GM12878 (cell line): ENCODE measurements around the gene TAB2. TPM values are rescaled to one million over a fixed set of nuclear protein-coding genes. Genes with fewer than 3 reads are reported as not detected.

Experiments
- ATAC-seq: fragments of 200-7000 bp; cut with Tn5 transposase; 3 replicates; pipeline ENCODE4 v1.9.1; 2020; ENCODE audit warnings: mild to moderate bottlenecking, moderate library complexity
- BruUV-seq: library from RNA; stranded (reverse); fragments of 400-500 nt; replicated peaks from 2 replicates; lab custom pipeline; 2021; lab: Mats Ljungman, UMichigan
- CTCF ChIA-PET: fragments of 300-600 bp; sonication (Branson Sonifier 250); formaldehyde crosslinking; extraction: SDS; loops from one replicate; lab custom pipeline; 2021; ENCODE audit warnings: inconsistent platforms; lab: Yijun Ruan, JAX
- POLR2A ChIA-PET: fragments of 350-600 bp; formaldehyde crosslinking; extraction: SDS; loops from one replicate; lab custom pipeline; 2021; ENCODE audit warnings: inconsistent platforms; lab: Charles Lee
- RAD21 ChIA-PET: fragments of 300-600 bp; sonication (Branson Sonifier 250); formaldehyde crosslinking; loops from one replicate; lab custom pipeline; 2023; ENCODE audit warnings: antibody characterized with exemption; ENCODE audit not compliant: unreplicated experiment; lab: Charles Lee
- SMC1A ChIA-PET: fragments of 300-600 bp; sonication (Branson Sonifier 250); formaldehyde crosslinking; loops from one replicate; lab custom pipeline; 2023; ENCODE audit not compliant: unreplicated experiment, uncharacterized antibody; lab: Charles Lee
- DNase-seq: peaks from one replicate; pipeline ENCODE4 v3.0.0-alpha.2; 2011; ENCODE audit warnings: low read depth, low spot score
- FAIRE-seq: peaks from 3 replicates; lab custom pipeline; 2011; peaks lifted over from hg19 to GRCh38; lab: Jason Lieb, UNC
- H2AFZ ChIP-seq: 2 replicates; pipeline ENCODE4 v1.6.0; 2011; ENCODE audit warnings: low read depth, low read length, control low read depth; ENCODE audit not compliant: control insufficient read depth
- H3K27ac ChIP-seq: 2 replicates; pipeline ENCODE4 v1.5.1; 2011; ENCODE audit warnings: control low read depth; ENCODE audit not compliant: control insufficient read depth, insufficient read depth
- H3K27me3 ChIP-seq, 2 experiments: replicated peaks in 1 of 2; 2 replicates each; pipeline versions ENCODE4 v1.6.0 to v1.6.1; 2011; ENCODE audit warnings: low read length in 1 of 2; ENCODE audit not compliant: control insufficient read depth in 2 of 2, insufficient read depth in 2 of 2
- H3K36me3 ChIP-seq, 2 experiments: 2 replicates each; pipeline ENCODE4 v1.5.1; 2011; ENCODE audit warnings: low read length in 1 of 2; ENCODE audit not compliant: control insufficient read depth in 2 of 2, insufficient read depth in 2 of 2
- H3K4me1 ChIP-seq: 2 replicates; pipeline ENCODE4 v1.6.1; 2011; ENCODE audit warnings: mild to moderate bottlenecking, low read length, moderate library complexity, mixed read lengths; ENCODE audit not compliant: control insufficient read depth, insufficient read depth
- H3K4me2 ChIP-seq: 2 replicates; pipeline ENCODE4 v1.6.0; 2011; ENCODE audit warnings: control low read depth; ENCODE audit not compliant: control insufficient read depth, insufficient read depth
- H3K4me3 ChIP-seq: fragments of 200-600 bp; sonication (generic); 2 replicates; pipeline ENCODE4 v1.5.1; 2016
- H3K79me2 ChIP-seq: 2 replicates; pipeline ENCODE4 v1.6.0; 2011; ENCODE audit warnings: low read length; ENCODE audit not compliant: control insufficient read depth, insufficient read depth
- H3K9ac ChIP-seq: 2 replicates; pipeline ENCODE4 v1.8.0; 2011; ENCODE audit warnings: low read length, control low read depth, mixed read lengths; ENCODE audit not compliant: control insufficient read depth, insufficient read depth
- H3K9me3 ChIP-seq: replicated peaks from 3 replicates; pipeline ENCODE4 v1.5.1; 2011; ENCODE audit warnings: mild to moderate bottlenecking, low read length; ENCODE audit not compliant: control insufficient read depth, insufficient read depth
- H4K20me1 ChIP-seq: 2 replicates; pipeline ENCODE4 v1.6.0; 2011; ENCODE audit not compliant: control insufficient read depth, insufficient read depth
- ATF3 ChIP-seq: IDR thresholded peaks from 2 replicates; pipeline ENCODE4 v1.6.1; 2011; ENCODE audit warnings: low read depth, mild to moderate bottlenecking, low read length, moderate library complexity, borderline replicate concordance; ENCODE audit errors: extremely low read depth
- BCL11A ChIP-seq: IDR thresholded peaks from 2 replicates; pipeline ENCODE4 v1.6.1; 2011; ENCODE audit warnings: low read depth, low read length
- BCL3 ChIP-seq: IDR thresholded peaks from 2 replicates; pipeline ENCODE4 v1.6.1; 2011; ENCODE audit warnings: borderline replicate concordance, low read depth, mild to moderate bottlenecking, moderate library complexity, low read length; ENCODE audit not compliant: insufficient read depth, poor library complexity, severe bottlenecking
- EED ChIP-seq: sonication (generic); IDR thresholded peaks from 2 replicates; pipeline ENCODE4 v1.6.1; 2016; ENCODE audit warnings: antibody characterized with exemption, low read depth
- IRF5 ChIP-seq: fragments of 450-650 bp; IDR thresholded peaks from 2 replicates; pipeline ENCODE4 v1.6.1; 2017; ENCODE audit warnings: borderline replicate concordance
- KLF5 ChIP-seq: fragments of 450-650 bp; IDR thresholded peaks from 2 replicates; pipeline ENCODE4 v1.6.1; 2014; ENCODE audit warnings: mild to moderate bottlenecking; ENCODE audit not compliant: partially characterized antibody
- LARP7 ChIP-seq: fragments of 450-650 bp; IDR thresholded peaks from 2 replicates; pipeline ENCODE4 v1.6.1; 2017; ENCODE audit warnings: mild to moderate bottlenecking
- MLLT1 ChIP-seq: fragments of 450-650 bp; IDR thresholded peaks from 2 replicates; pipeline ENCODE4 v1.6.1; 2016; ENCODE audit warnings: mild to moderate bottlenecking
- NFXL1 ChIP-seq: fragments of 450-650 bp; IDR thresholded peaks from 2 replicates; pipeline ENCODE4 v1.6.1; 2017; ENCODE audit warnings: antibody characterized with exemption, mild to moderate bottlenecking, borderline replicate concordance
- NRF1 ChIP-seq: conservative IDR thresholded peaks from 2 replicates; pipeline ENCODE4 v1.6.1; 2011; ENCODE audit warnings: mild to moderate bottlenecking, low read depth, low read length, improper control_type of control experiment
- SMC3 ChIP-seq: IDR thresholded peaks from 2 replicates; pipeline ENCODE4 v1.6.1; 2011; ENCODE audit warnings: low read length, improper control_type of control experiment, borderline replicate concordance
- ZBTB33 ChIP-seq: fragments of 450-650 bp; IDR thresholded peaks from 2 replicates; pipeline ENCODE4 v1.6.1; 2017; ENCODE audit warnings: mild to moderate bottlenecking
- WGBS: methylation state at CpG from one replicate; pipeline ENCODE4 v1.1.6; 2016; ENCODE audit warnings: low lambda C conversion rate; ENCODE audit not compliant: insufficient replicate concordance, insufficient coverage; ENCODE audit errors: missing lambda C conversion rate; 5-methylcytosine and 5-hydroxymethylcytosine counted together
- in situ Hi-C: fragments of 300-500 bp; cut with MboI; formaldehyde crosslinking; loops from 9 replicates; pipeline ENCODE4 v1.14.3; 2018; ENCODE audit warnings: mixed read lengths
- intact Hi-C: fragments of 100-400 bp; cut with micrococcal nuclease; formaldehyde crosslinking; loops from one replicate; pipeline ENCODE4 v1.14.2; 2022; ENCODE audit not compliant: unreplicated experiment
- polyA plus RNA-seq, 11 experiments: library from polyadenylated mRNA; depleted of rRNA in 4 of 11; unstranded in 6 of 11; stranded (reverse) in 5 of 11; fragments of >200 nt; fragmentation: Nextera tagmentation in 4 of 11; fragmentation: Illumina TruSeq in 1 of 11; extraction: Ambion mirVana in 4 of 11; extraction: Trizol in 1 of 11; gene quantifications; 1 replicate in 1 of 11; 2 replicates in 10 of 11; pipeline versions ENCODE4 v1.2.1 to v1.2.3, GENCODE V29; 2011 to 2016; ENCODE audit warnings: inconsistent platforms in 2 of 11, missing spikeins in 2 of 11, low read depth in 1 of 11
- total RNA-seq, 4 experiments: library from RNA; depleted of rRNA in 3 of 4; stranded (reverse); fragments of >200 nt in 3 of 4; fragmentation: Illumina TruSeq in 1 of 4; extraction: Trizol in 1 of 4; gene quantifications; 2 replicates each; pipeline versions ENCODE4 v1.2.1 to v1.2.3, GENCODE V29; 2013 to 2021

Gene TAB2
- total and polyA plus RNA-seq, 10 of the 15 experiments (the other 5 are each of a cell fraction or from before 2014, with no cell fraction given), result 8.9 to 66.3 (median 23.0) TPM

GRCh38 chr6:149363154-149363553 lies 45.6 kb downstream of the TAB2 start:
- intact Hi-C loops (no loop called here), in situ Hi-C loops (no loop called here)
- FAIRE-seq, result no peak
- no peak for ATAC-seq
- Histone ChIP-seq H2AFZ (no peak overlapping the region), H3K9ac (no peak overlapping the region), H3K4me1 (peaks cover 12% of the 10 kb centered on the region; the same call in 1 of the 2 replicates), H3K27ac (no peak overlapping the region), H3K27me3 (no peaks in the 10 kb centered on the region), H3K4me3 (no peak overlapping the region), H3K9me3 (no peaks in the 10 kb centered on the region; the same call in 2 of the 3 replicates), H3K36me3 (peaks cover 1 to 7% of the 10 kb centered on the region in 2 experiments; a peak in 3 of 4 replicates), H4K20me1 (no peaks in the 10 kb centered on the region), H3K79me2 (peaks cover 90% of the 10 kb centered on the region), H3K4me2 (no peak overlapping the region)
- ChIA-PET SMC1A (interaction anchor here (1.0 to 2.1 kb wide), 8 partner anchors 9 to 169 kb away, joined by 3 to 6 read pairs (median 4); no protein-coding TSS in a partner anchor), RAD21 (interaction anchor here (1.3 kb wide), 1 partner anchor 36 kb away, joined by 3 read pairs; no protein-coding TSS in a partner anchor), CTCF (interaction anchor here (1.4 to 1.7 kb wide), 3 partner anchors 9 to 30 kb away, joined by 3 to 4 read pairs (median 4); no protein-coding TSS in a partner anchor), POLR2A (interaction anchor here (0.9 to 1.1 kb wide), 2 partner anchors 11 to 149 kb away, joined by 3 read pairs; no protein-coding TSS in a partner anchor)
- BruUV-seq, result no TSS peak
- WGBS, result 95% methylated on average over 1 of the region's 1 CpG
- DNase-seq, result no peak
- TF ChIP-seq BCL11A (no peak), BCL3 (no peak), SMC3 (no peak), KLF5 (no peak), NRF1 (no peak), MLLT1 (no peak), ATF3 (no peak), ZBTB33 (no peak), LARP7 (no peak), IRF5 (no peak), NFXL1 (no peak), EED (no peak)
